LNCaP clone FGC (cell line): Measurements from ENCODE around the gene PTPRO.

ENCODE experiments used
- DNase-seq: peaks from one replicate; pipeline ENCODE4 v3.0.0-alpha.2; 2011; ENCODE audit warnings: low read depth
- H3K4me3 ChIP-seq: 2 replicates; pipeline ENCODE4 v1.5.1; 2011; ENCODE audit warnings: mild to moderate bottlenecking, low read depth, low read length, control low read depth
- TF ChIP-seq, protein P1 (sequence below): IDR thresholded peaks from 2 replicates; pipeline ENCODE4 v1.5.1; 2012; ENCODE audit warnings: mild to moderate bottlenecking; ENCODE audit not compliant: control insufficient read depth, insufficient read depth; ENCODE audit errors: extremely low read depth

The PTPRO gene

GRCh38 chr12:15481846-15482245 lies 159.5 kb downstream of the PTPRO start:
- no peak overlapping the region for H3K4me3 ChIP-seq
- TF ChIP-seq, protein P1, sequence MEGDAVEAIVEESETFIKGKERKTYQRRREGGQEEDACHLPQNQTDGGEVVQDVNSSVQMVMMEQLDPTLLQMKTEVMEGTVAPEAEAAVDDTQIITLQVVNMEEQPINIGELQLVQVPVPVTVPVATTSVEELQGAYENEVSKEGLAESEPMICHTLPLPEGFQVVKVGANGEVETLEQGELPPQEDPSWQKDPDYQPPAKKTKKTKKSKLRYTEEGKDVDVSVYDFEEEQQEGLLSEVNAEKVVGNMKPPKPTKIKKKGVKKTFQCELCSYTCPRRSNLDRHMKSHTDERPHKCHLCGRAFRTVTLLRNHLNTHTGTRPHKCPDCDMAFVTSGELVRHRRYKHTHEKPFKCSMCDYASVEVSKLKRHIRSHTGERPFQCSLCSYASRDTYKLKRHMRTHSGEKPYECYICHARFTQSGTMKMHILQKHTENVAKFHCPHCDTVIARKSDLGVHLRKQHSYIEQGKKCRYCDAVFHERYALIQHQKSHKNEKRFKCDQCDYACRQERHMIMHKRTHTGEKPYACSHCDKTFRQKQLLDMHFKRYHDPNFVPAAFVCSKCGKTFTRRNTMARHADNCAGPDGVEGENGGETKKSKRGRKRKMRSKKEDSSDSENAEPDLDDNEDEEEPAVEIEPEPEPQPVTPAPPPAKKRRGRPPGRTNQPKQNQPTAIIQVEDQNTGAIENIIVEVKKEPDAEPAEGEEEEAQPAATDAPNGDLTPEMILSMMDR: no peak
- no peak for DNase-seq

DNA sequence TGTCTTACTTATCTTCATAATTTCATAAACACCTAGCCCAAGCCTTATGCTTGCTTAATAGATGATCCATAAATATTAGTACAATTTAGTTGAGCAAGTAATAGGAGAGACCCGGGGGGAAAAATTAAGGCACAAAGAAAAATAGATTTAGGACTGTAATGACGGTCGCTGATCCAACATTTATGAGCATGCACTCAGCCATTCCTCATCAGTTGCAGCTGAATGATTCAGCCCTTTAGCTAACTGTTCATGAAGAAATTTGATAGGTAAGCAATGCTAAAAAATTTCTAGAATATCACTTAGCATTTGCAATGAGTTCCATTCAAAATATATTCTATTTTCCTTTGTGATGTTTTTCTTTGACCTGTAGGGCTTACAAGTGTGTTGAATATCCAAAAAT lies 163.2 kb downstream of the PTPRO start:
- DNase-seq: no peak
- H3K4me3 ChIP-seq: no peak overlapping the region
- TF ChIP-seq, protein P1: no peak

- no peak overlapping the region for H3K4me3 ChIP-seq
- no peak for DNase-seq
- TF ChIP-seq, protein P1: no peak
Observed at GRCh38 chr12:15486859-15487258, 164.6 kb downstream of the PTPRO start.

DNA sequence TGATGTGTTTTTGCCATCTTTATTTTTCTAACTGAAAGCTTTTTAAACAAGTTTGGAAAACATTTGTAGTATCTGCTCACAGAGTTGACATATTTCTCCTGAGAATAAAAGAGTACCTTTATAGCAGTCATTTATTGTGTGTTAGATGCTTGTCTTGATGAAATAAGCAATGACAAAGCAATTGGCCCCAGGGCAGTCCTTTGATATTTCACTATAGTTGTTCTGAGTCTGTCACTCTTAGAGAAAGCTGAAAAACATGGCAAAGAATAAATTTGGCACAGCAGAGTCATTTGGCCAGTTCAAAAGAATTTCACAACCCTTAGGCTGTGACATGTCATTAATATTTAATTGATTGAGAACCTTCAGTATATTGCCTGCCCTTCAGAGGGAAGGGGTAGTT lies 166.2 kb downstream of the PTPRO start:
- DNase-seq: no peak
- H3K4me3 ChIP-seq: no peak overlapping the region
- TF ChIP-seq, protein P1: no peak

GRCh38 chr12:15494329-15495046 lies 172.2 kb downstream of the PTPRO start:
- no peak overlapping the region for H3K4me3 ChIP-seq
- TF ChIP-seq, protein P1: no peak
- no peak for DNase-seq

GRCh38 chr12:15495746-15496145 lies 173.4 kb downstream of the PTPRO start:
- no peak for DNase-seq
- TF ChIP-seq, protein P1: no peak

DNA sequence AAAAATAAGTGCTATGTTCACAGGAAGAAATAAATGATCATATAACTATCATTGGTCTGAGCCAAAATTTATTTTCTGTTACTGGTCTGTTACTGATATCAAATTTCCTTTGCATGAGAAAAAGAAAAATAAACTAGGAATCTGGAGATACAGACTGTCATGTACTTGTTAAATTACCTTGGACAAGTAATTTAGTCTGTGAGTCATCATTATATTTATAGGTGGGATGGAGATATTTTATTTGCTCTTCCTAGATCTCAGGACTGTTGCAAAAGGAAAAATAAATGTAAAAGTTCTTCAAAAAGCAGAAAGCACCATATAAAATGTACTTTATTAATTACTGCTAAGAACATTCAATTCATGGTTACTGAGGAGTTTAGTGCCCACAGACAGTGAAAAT lies 174.4 kb downstream of the PTPRO start:
- peak; percentile 19 for DNase-seq
- TF ChIP-seq, protein P1: no peak
- no peak overlapping the region for H3K4me3 ChIP-seq

More at GRCh38 chr12:15495746-15496145, 173.4 kb downstream of the PTPRO start:
- H3K4me3 ChIP-seq: no peak overlapping the region
